RWPE1 (cell line): ENCODE data around the gene SMYD1.
"Not testable (repeated sequence)": the region's sequence is repeated elsewhere in the genome, so short reads cannot be mapped to it uniquely, and the experiment has no call there.

Experiments
- CTCF ChIA-PET: fragments of 350-600 bp; sonication (Branson Sonifier 250); formaldehyde crosslinking; extraction: SDS; loops from one replicate; lab custom pipeline; 2021; lab: Yijun Ruan, JAX
- POLR2A ChIA-PET: fragments of 400-600 bp; formaldehyde crosslinking; extraction: SDS; loops from one replicate; lab custom pipeline; 2020; ENCODE audit warnings: antibody characterized with exemption; ENCODE audit not compliant: low non-redundant PET; lab: Yijun Ruan, JAX
- DNase-seq: peaks from one replicate; pipeline ENCODE4 v3.0.0; 2012; ENCODE audit warnings: low spot score
- H3K27ac ChIP-seq: fragments of 450-650 bp; 2 replicates; pipeline ENCODE4 v1.5.1; 2017
- CTCF ChIP-seq: fragments of 450-650 bp; conservative IDR thresholded peaks from 2 replicates; pipeline ENCODE4 v1.5.1; 2017; ENCODE audit warnings: low read depth, mild to moderate bottlenecking

SMYD1 gene

GRCh38 chr2:88028931-88029330, 38.7 kb upstream of the SMYD1 start:
- no peak overlapping the region for H3K27ac ChIP-seq
- DNase-seq = no peak
- TF ChIP-seq CTCF = no peak
- ChIA-PET POLR2A (no interaction called here), CTCF (no interaction called here)

- ChIA-PET CTCF (no interaction called here), POLR2A (no interaction called here)
- no peak for DNase-seq
- H3K27ac ChIP-seq = no peak overlapping the region
- no peak for TF ChIP-seq CTCF
Measured at GRCh38 chr2:88032070-88032702, 35.4 kb upstream of the SMYD1 start.

GRCh38 chr2:88036182-88036581, 31.4 kb upstream of the SMYD1 start:
- no peak overlapping the region for H3K27ac ChIP-seq
- TF ChIP-seq CTCF = no peak
- ChIA-PET POLR2A (no interaction called here), CTCF (no interaction called here)
- no peak for DNase-seq

GRCh38 chr2:88036606-88037005, 31.0 kb upstream of the SMYD1 start:
- CTCF ChIA-PET = no interaction called here
- no peak overlapping the region for H3K27ac ChIP-seq
- TF ChIP-seq CTCF = no peak
- no peak for DNase-seq
- POLR2A ChIA-PET = no interaction called here

- ChIA-PET CTCF (no interaction called here), POLR2A (interaction anchor here (0.5 kb wide), 1 partner anchor 528 kb away, joined by 6 read pairs; no protein-coding TSS in a partner anchor)
- peak; percentile 62 for DNase-seq
- TF ChIP-seq CTCF = no peak
- no peak overlapping the region for H3K27ac ChIP-seq
Measured at GRCh38 chr2:88038263-88039105, 29.1 kb upstream of the SMYD1 start.

- H3K27ac ChIP-seq = no peak overlapping the region
- DNase-seq = no peak
- POLR2A ChIA-PET = no interaction called here
- no peak for TF ChIP-seq CTCF
- CTCF ChIA-PET = interaction anchor here (0.7 kb wide), 1 partner anchor 704 kb away, joined by 9 read pairs; no protein-coding TSS in a partner anchor
Measured at GRCh38 chr2:88042476-88042875, 25.1 kb upstream of the SMYD1 start.

GRCh38 chr2:88045561-88045960, 22.1 kb upstream of the SMYD1 start:
- POLR2A ChIA-PET, CTCF ChIA-PET: not testable (repeated sequence)

More at GRCh38 chr2:88045561-88045960, 22.1 kb upstream of the SMYD1 start:
- not testable (repeated sequence) for H3K27ac ChIP-seq, DNase-seq
